GM19023 (cell line): ENCODE measurements around the gene FILIP1L.

ENCODE experiments used
- ATAC-seq: cut with Tn5 transposase; IDR thresholded peaks from one replicate; pipeline ENCODE4 v1.9.1; 2021; ENCODE audit warnings: mild to moderate bottlenecking, moderate library complexity; ENCODE audit not compliant: unreplicated experiment

The FILIP1L gene

GRCh38 chr3:99817437-99818240 lies 296.7 kb downstream of the FILIP1L start, which contains the start of gene CMSS1:
Gene CMSS1, plus strand, starts transcription at chr3:99817862.
- peak; percentile 99 for ATAC-seq

- ATAC-seq: no peak
These were observed 297.3 kb downstream of the FILIP1L start for GRCh38 chr3:99817047-99817436.

GRCh38 chr3:99810403-99810802 lies 303.9 kb downstream of the FILIP1L start:
- no peak for ATAC-seq

GRCh38 chr3:99809565-99809964 lies 304.7 kb downstream of the FILIP1L start:
- ATAC-seq: no peak

- ATAC-seq: no peak
These were observed 306.0 kb downstream of the FILIP1L start for GRCh38 chr3:99808163-99808794.

GRCh38 chr3:99805160-99805559 lies 309.1 kb downstream of the FILIP1L start:
- no peak for ATAC-seq

- ATAC-seq: no peak
These were observed 311.0 kb downstream of the FILIP1L start for GRCh38 chr3:99803297-99803696.

- no peak for ATAC-seq
These were observed 314.9 kb downstream of the FILIP1L start for GRCh38 chr3:99799422-99799821.

- ATAC-seq: no peak
These were observed 318.7 kb downstream of the FILIP1L start for GRCh38 chr3:99795573-99795972.

- ATAC-seq: no peak
These were observed 319.8 kb downstream of the FILIP1L start for GRCh38 chr3:99794485-99794884.

GRCh38 chr3:99789011-99789721 lies 325.1 kb downstream of the FILIP1L start:
- ATAC-seq: peak; percentile 93
